Measurements from ENCODE around the gene SEMG1.

DNA sequence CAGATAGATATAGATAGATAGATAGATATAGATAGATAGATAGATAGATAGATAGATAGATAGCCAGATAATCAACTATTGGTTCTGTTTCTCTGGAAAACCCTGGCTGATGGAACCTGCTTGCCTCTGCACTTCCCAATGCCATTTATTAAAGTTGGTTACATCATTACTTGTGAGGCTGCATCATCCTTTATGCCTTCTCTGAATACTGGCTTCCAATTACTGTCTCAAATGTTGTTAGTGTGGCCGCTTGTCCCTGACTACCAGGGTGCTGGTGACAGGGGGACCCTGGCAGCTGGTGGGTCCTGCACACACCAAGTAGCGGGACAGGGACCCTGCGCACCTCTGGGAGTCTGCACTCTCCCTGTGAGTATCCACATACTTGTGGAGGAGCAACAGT, 51.4 kb downstream of the SEMG1 start:
- TF ChIP-seq, protein P1, sequence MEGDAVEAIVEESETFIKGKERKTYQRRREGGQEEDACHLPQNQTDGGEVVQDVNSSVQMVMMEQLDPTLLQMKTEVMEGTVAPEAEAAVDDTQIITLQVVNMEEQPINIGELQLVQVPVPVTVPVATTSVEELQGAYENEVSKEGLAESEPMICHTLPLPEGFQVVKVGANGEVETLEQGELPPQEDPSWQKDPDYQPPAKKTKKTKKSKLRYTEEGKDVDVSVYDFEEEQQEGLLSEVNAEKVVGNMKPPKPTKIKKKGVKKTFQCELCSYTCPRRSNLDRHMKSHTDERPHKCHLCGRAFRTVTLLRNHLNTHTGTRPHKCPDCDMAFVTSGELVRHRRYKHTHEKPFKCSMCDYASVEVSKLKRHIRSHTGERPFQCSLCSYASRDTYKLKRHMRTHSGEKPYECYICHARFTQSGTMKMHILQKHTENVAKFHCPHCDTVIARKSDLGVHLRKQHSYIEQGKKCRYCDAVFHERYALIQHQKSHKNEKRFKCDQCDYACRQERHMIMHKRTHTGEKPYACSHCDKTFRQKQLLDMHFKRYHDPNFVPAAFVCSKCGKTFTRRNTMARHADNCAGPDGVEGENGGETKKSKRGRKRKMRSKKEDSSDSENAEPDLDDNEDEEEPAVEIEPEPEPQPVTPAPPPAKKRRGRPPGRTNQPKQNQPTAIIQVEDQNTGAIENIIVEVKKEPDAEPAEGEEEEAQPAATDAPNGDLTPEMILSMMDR (IDR thresholded peaks at IDR 0.05) = no peak
- TF ChIP-seq POLR2AphosphoS5 (IDR thresholded peaks at IDR 0.05) = no peak
- TF ChIP-seq POLR2A (IDR thresholded peaks at IDR 0.05) = no peak
